ENCODE results near the gene CKLF. TPM values are rescaled to one million over a fixed set of nuclear protein-coding genes. Genes with fewer than 3 reads are reported as not detected.

CKLF gene
- total RNA-seq, 1 experiment from 2014 or later: 57.8 TPM

DNA sequence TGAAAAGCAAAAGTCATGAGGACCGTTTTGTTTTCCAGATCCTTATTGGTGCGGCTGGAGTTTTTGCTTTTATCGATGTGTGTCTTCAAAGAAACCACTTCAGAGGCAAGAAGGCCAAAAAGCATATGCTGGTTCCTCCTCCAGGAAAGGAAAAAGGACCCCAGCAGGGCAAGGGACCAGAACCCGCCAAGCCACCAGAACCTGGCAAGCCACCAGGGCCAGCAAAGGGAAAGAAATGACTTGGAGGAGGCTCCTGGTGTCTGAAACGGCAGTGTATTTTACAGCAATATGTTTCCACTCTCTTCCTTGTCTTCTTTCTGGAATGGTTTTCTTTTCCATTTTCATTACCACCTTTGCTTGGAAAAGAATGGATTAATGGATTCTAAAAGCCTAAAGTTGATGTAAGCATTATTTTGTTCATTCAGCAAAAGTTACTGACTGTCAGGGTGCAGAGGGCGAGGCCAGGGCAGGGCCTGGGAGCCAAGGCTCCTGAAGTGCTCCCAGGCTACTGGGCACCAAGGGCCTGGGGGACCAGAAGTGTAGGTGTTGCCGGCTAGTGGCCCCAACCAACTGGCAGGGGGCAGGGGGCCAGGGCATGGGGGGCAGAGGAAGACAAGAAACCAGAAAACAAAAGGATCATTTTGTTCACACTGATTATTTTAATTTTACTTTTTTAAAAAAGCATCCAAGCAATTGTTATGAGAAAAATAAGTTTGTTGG, 35.7 kb downstream of the CKLF start:
- Mint-ChIP-seq H3K27ac (ENCODE audit: low read depth, unreplicated experiment) (no peak overlapping the region), H3K36me3 (ENCODE audit: insufficient read depth, unreplicated experiment) (peaks cover 6% of the 10 kb centered on the region), H3K4me3 (ENCODE audit: unreplicated experiment) (no peak overlapping the region), H3K9me3 (ENCODE audit: unreplicated experiment) (no peaks in the 10 kb centered on the region), H3K4me1 (ENCODE audit: insufficient read depth, unreplicated experiment) (no peaks in the 10 kb centered on the region), H3K27me3 (ENCODE audit: insufficient read depth, unreplicated experiment) (no peaks in the 10 kb centered on the region)
- no peak for DNase-seq (ENCODE audit: unreplicated experiment)
- POLR2A ChIA-PET: no interaction called here
- intact Hi-C loops (cut with micrococcal nuclease): loop anchor here (2.0 kb wide), 1 partner anchor 109 kb away; no protein-coding TSS in a partner anchor
- no TSS peak for BruUV-seq (replicated peaks)
- CTCF ChIA-PET: no interaction called here
- TF ChIP-seq, protein P1, sequence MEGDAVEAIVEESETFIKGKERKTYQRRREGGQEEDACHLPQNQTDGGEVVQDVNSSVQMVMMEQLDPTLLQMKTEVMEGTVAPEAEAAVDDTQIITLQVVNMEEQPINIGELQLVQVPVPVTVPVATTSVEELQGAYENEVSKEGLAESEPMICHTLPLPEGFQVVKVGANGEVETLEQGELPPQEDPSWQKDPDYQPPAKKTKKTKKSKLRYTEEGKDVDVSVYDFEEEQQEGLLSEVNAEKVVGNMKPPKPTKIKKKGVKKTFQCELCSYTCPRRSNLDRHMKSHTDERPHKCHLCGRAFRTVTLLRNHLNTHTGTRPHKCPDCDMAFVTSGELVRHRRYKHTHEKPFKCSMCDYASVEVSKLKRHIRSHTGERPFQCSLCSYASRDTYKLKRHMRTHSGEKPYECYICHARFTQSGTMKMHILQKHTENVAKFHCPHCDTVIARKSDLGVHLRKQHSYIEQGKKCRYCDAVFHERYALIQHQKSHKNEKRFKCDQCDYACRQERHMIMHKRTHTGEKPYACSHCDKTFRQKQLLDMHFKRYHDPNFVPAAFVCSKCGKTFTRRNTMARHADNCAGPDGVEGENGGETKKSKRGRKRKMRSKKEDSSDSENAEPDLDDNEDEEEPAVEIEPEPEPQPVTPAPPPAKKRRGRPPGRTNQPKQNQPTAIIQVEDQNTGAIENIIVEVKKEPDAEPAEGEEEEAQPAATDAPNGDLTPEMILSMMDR (IDR thresholded peaks at IDR 0.05; ENCODE audit: unreplicated experiment): no peak

DNA sequence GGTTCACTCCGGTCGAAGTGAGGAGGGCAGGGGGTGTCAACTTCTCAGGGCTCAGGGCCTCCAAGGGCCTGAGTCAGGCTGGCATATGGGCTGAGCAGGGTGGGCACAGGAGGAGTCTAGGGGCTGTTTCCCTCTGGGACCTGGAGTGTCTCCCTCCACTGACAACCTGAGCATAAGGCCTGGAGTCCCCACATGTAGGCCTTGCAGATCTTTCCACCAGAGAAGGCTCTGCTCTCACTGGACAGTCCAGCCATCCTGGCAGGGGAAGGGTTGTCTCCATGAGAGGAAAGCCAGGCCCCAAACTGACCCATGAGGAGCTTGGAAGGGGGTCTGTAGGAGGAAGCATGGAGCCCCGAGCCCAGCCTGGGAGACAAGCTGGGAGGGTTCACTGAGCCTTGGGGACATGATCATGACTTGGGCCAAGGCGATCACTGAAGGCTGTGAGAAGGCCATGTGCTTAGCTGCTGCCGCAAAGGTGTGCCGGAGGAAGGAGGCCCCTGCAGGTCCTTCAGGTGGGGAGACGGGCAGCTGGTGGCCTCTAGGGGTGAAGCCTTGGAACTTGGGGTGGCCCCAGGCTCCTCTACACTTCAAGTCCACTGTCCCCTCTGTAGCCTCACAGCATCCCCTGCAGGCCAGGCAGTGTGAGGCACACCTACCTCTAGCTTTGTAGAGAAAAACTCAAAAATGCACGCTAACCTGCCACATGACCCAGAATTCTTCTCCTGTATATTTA, 36.8 kb downstream of the CKLF start:
- Mint-ChIP-seq H3K4me3 (ENCODE audit: unreplicated experiment) (no peak overlapping the region), H3K36me3 (ENCODE audit: insufficient read depth, unreplicated experiment) (peaks cover 6% of the 10 kb centered on the region), H3K9me3 (ENCODE audit: unreplicated experiment) (no peaks in the 10 kb centered on the region), H3K27ac (ENCODE audit: low read depth, unreplicated experiment) (no peak overlapping the region), H3K27me3 (ENCODE audit: insufficient read depth, unreplicated experiment) (no peaks in the 10 kb centered on the region), H3K4me1 (ENCODE audit: insufficient read depth, unreplicated experiment) (no peaks in the 10 kb centered on the region)
- peak; percentile 53 for DNase-seq (ENCODE audit: unreplicated experiment)
- TF ChIP-seq, protein P1 (IDR thresholded peaks at IDR 0.05; ENCODE audit: unreplicated experiment): peak; percentile 54
- intact Hi-C loops (cut with micrococcal nuclease): loop anchor here (2.0 kb wide), 1 partner anchor 110 kb away; no protein-coding TSS in a partner anchor
- no TSS peak for BruUV-seq (replicated peaks)
- POLR2A ChIA-PET: no interaction called here
- CTCF ChIA-PET: interaction anchor here (0.5 to 1.2 kb wide), 7 partner anchors 14 to 310 kb away, joined by 3 to 4 read pairs (median 3); no protein-coding TSS in a partner anchor

- Mint-ChIP-seq H3K27me3 (ENCODE audit: insufficient read depth, unreplicated experiment) (no peaks in the 10 kb centered on the region), H3K27ac (ENCODE audit: low read depth, unreplicated experiment) (no peak overlapping the region), H3K9me3 (ENCODE audit: unreplicated experiment) (no peaks in the 10 kb centered on the region), H3K4me1 (ENCODE audit: insufficient read depth, unreplicated experiment) (no peaks in the 10 kb centered on the region), H3K4me3 (ENCODE audit: unreplicated experiment) (no peak overlapping the region), H3K36me3 (ENCODE audit: insufficient read depth, unreplicated experiment) (no peaks in the 10 kb centered on the region)
- BruUV-seq (replicated peaks): no TSS peak
- ChIA-PET CTCF (interaction anchor here (1.0 to 1.1 kb wide), 3 partner anchors 8 to 107 kb away, joined by 3 to 5 read pairs (median 3); no protein-coding TSS in a partner anchor), POLR2A (no interaction called here)
- no peak for DNase-seq (ENCODE audit: unreplicated experiment)
- TF ChIP-seq, protein P1 (IDR thresholded peaks at IDR 0.05; ENCODE audit: unreplicated experiment): no peak
- intact Hi-C loops (cut with micrococcal nuclease): no loop called here
Observed at GRCh38 chr16:66590322-66590721, 37.9 kb downstream of the CKLF start.

DNA sequence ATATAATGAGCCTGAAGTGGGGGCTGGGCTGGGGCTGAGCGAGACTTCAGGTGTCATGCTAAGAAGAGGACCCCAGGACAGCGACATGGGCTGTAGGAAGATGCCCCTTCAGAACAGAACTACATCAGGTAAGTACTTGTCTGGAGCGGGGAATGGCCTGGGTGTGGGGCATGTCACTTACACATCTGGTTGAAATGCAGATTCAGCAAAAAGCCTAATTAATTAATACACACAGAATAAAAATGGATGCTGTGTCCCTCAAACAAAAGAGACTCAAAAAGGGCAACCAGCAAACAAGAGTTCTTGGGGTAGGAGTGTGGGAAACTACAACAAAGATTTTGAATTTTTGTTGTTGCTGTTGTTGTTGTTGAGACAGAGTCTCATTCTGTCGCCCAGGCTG, 38.6 kb downstream of the CKLF start:
- H3K4me3 Mint-ChIP-seq (ENCODE audit: unreplicated experiment): no peak overlapping the region
- H3K4me1 Mint-ChIP-seq (ENCODE audit: insufficient read depth, unreplicated experiment): no peaks in the 10 kb centered on the region
- H3K27ac Mint-ChIP-seq (ENCODE audit: low read depth, unreplicated experiment): no peak overlapping the region
- no peaks in the 10 kb centered on the region for H3K36me3 Mint-ChIP-seq (ENCODE audit: insufficient read depth, unreplicated experiment)
- TF ChIP-seq, protein P1 (IDR thresholded peaks at IDR 0.05; ENCODE audit: unreplicated experiment): no peak
- no peaks in the 10 kb centered on the region for H3K9me3 Mint-ChIP-seq (ENCODE audit: unreplicated experiment)
- H3K27me3 Mint-ChIP-seq (ENCODE audit: insufficient read depth, unreplicated experiment): no peaks in the 10 kb centered on the region
- DNase-seq (ENCODE audit: unreplicated experiment): no peak
- BruUV-seq (replicated peaks): no TSS peak
- POLR2A ChIA-PET: no interaction called here
- CTCF ChIA-PET: interaction anchor here (1.0 to 1.1 kb wide), 3 partner anchors 9 to 108 kb away, joined by 3 to 5 read pairs (median 3); no protein-coding TSS in a partner anchor
- intact Hi-C loops (cut with micrococcal nuclease): no loop called here
